Activated CD8-positive, alpha-beta T cell treated with anti-CD3 and anti-CD28 coated beads, Interleukin-2, amount 10 ng/mL, durations not matched to agents 7 days and 5 days (primary cell): Measurements from ENCODE around the gene P2RY11. TPM values are rescaled to one million over a fixed set of nuclear protein-coding genes. Genes with fewer than 3 reads are reported as not detected.
A peak's percentile ranks its signal among the peaks of the same experiment; 100 is the strongest.

Experiments used
- ATAC-seq: fragments of 150-1000 bp; cut with Tn5 transposase; one replicate; pipeline ENCODE4 v1.10.0; 2021; ENCODE audit warnings: moderate library complexity
- CTCF ChIA-PET: fragments of 350-600 bp; sonication (Branson Sonifier 250); formaldehyde crosslinking; loops from one replicate; lab custom pipeline; 2021; ENCODE audit warnings: antibody characterized with exemption; lab: Charles Lee
- POLR2A ChIA-PET: fragments of 350-600 bp; sonication (Branson Sonifier 250); formaldehyde crosslinking; loops from one replicate; lab custom pipeline; 2021; ENCODE audit warnings: antibody characterized with exemption; lab: Charles Lee
- DNase-seq: peaks from one replicate; pipeline ENCODE4 v3.0.0-alpha.2; 2020
- H3K27ac Mint-ChIP-seq: one replicate; pipeline ENCODE4 v1.8.0; 2021; ENCODE audit warnings: mild to moderate bottlenecking, mixed read lengths
- H3K27me3 Mint-ChIP-seq: one replicate; pipeline ENCODE4 v1.8.0; 2021; ENCODE audit warnings: low read depth, mixed read lengths
- H3K36me3 Mint-ChIP-seq: one replicate; pipeline ENCODE4 v1.8.0; 2021; ENCODE audit warnings: low read depth, mixed read lengths
- H3K4me1 Mint-ChIP-seq: one replicate; pipeline ENCODE4 v1.8.0; 2021; ENCODE audit warnings: low read depth, mixed read lengths
- H3K4me3 Mint-ChIP-seq: one replicate; pipeline ENCODE4 v1.8.0; 2021; ENCODE audit warnings: mild to moderate bottlenecking, mixed read lengths
- H3K9me3 Mint-ChIP-seq: one replicate; pipeline ENCODE4 v1.8.0; 2022; ENCODE audit warnings: mixed read lengths; ENCODE audit not compliant: insufficient read depth
- total RNA-seq, 2 experiments: library from RNA; stranded (reverse); gene quantifications; one replicate each; pipeline ENCODE4 v1.2.3, GENCODE V29; 2021

The P2RY11 gene
- 10 to 100 TPM; 50.4 to 53.6 TPM for total RNA-seq

- ChIA-PET POLR2A (interaction anchor here (1.7 kb wide), 1 partner anchor 15 kb away, joined by 10 read pairs; no protein-coding TSS in a partner anchor), CTCF (interaction anchor here (11.3 kb wide), 1 partner anchor 13 kb away, joined by 135 read pairs; no protein-coding TSS in a partner anchor)
- Mint-ChIP-seq H3K36me3 (peaks cover 76% of the 10 kb centered on the region), H3K27ac (peak within 1 kb of the TSS; percentile 95), H3K27me3 (no peaks in the 10 kb centered on the region), H3K9me3 (no peaks in the 10 kb centered on the region), H3K4me3 (peak within 1 kb of the TSS; percentile 61), H3K4me1 (peaks cover 71% of the 10 kb centered on the region)
- ATAC-seq (peak; percentile 9), DNase-seq (peak; percentile 77)
These were observed at the start of gene P2RY11 for GRCh38 chr19:10111405-10111811. Gene P2RY11 (plus strand): TSS chr19:10111693. CDS start chr19:10111722, 29 bp downstream.

GRCh38 chr19:10061717-10062310 is 49.7 kb upstream of the P2RY11 start:
- H3K27ac Mint-ChIP-seq, result no peak overlapping the region
- CTCF ChIA-PET, result no interaction called here
- H3K9me3 Mint-ChIP-seq, result no peaks in the 10 kb centered on the region
- DNase-seq (peak; percentile 28), ATAC-seq (no peak)
- POLR2A ChIA-PET, result no interaction called here
- no peak overlapping the region for H3K4me3 Mint-ChIP-seq
- H3K4me1 Mint-ChIP-seq, result no peaks in the 10 kb centered on the region
- H3K36me3 Mint-ChIP-seq, result no peaks in the 10 kb centered on the region
- H3K27me3 Mint-ChIP-seq, result peaks cover 4% of the 10 kb centered on the region

GRCh38 chr19:10068205-10068604 is 43.3 kb upstream of the P2RY11 start:
- peaks cover 2% of the 10 kb centered on the region for H3K27me3 Mint-ChIP-seq
- H3K9me3 Mint-ChIP-seq, result no peaks in the 10 kb centered on the region
- no peak overlapping the region for H3K4me3 Mint-ChIP-seq
- peak; percentile 33 for ATAC-seq
- H3K36me3 Mint-ChIP-seq, result no peaks in the 10 kb centered on the region
- ChIA-PET CTCF (no interaction called here), POLR2A (interaction anchor here (0.6 kb wide), 1 partner anchor 20 kb away, joined by 3 read pairs; no protein-coding TSS in a partner anchor)
- peak overlapping the region; percentile 35 for H3K27ac Mint-ChIP-seq
- peaks cover 13% of the 10 kb centered on the region for H3K4me1 Mint-ChIP-seq
- no peak for DNase-seq

- ATAC-seq (no peak), DNase-seq (no peak)
- POLR2A ChIA-PET, result no interaction called here
- Mint-ChIP-seq H3K4me1 (peaks cover 13% of the 10 kb centered on the region), H3K4me3 (no peak overlapping the region), H3K27ac (no peak overlapping the region), H3K36me3 (no peaks in the 10 kb centered on the region), H3K9me3 (no peaks in the 10 kb centered on the region), H3K27me3 (no peaks in the 10 kb centered on the region)
- CTCF ChIA-PET, result no interaction called here
These were observed 42.4 kb upstream of the P2RY11 start for GRCh38 chr19:10069046-10069445.

GRCh38 chr19:10070730-10071446 is 40.6 kb upstream of the P2RY11 start:
- ATAC-seq (no peak), DNase-seq (no peak)
- ChIA-PET POLR2A (no interaction called here), CTCF (no interaction called here)
- Mint-ChIP-seq H3K4me1 (peaks cover 13% of the 10 kb centered on the region), H3K27ac (no peak overlapping the region), H3K4me3 (no peak overlapping the region), H3K27me3 (no peaks in the 10 kb centered on the region), H3K9me3 (no peaks in the 10 kb centered on the region), H3K36me3 (no peaks in the 10 kb centered on the region)

GRCh38 chr19:10074153-10074552 is 37.3 kb upstream of the P2RY11 start:
- Mint-ChIP-seq H3K9me3 (no peaks in the 10 kb centered on the region), H3K27ac (no peak overlapping the region), H3K4me3 (no peak overlapping the region), H3K27me3 (peaks cover 12% of the 10 kb centered on the region), H3K36me3 (no peaks in the 10 kb centered on the region), H3K4me1 (peaks cover under 1% of the 10 kb centered on the region)
- ATAC-seq (peak; percentile 85), DNase-seq (peak; percentile 66)
- POLR2A ChIA-PET, result no interaction called here
- CTCF ChIA-PET, result interaction anchor here (0.9 kb wide), 1 partner anchor 9 kb away, joined by 4 read pairs; no protein-coding TSS in a partner anchor

- no peak for DNase-seq
- no peak overlapping the region for H3K27ac Mint-ChIP-seq
- H3K4me1 Mint-ChIP-seq, result no peaks in the 10 kb centered on the region
- H3K27me3 Mint-ChIP-seq, result peaks cover 12% of the 10 kb centered on the region
- ATAC-seq, result no peak
- H3K36me3 Mint-ChIP-seq, result no peaks in the 10 kb centered on the region
- ChIA-PET POLR2A (no interaction called here), CTCF (no interaction called here)
- H3K4me3 Mint-ChIP-seq, result no peak overlapping the region
- no peaks in the 10 kb centered on the region for H3K9me3 Mint-ChIP-seq
These were observed 35.0 kb upstream of the P2RY11 start for GRCh38 chr19:10076535-10076934.

GRCh38 chr19:10078329-10078728 is 33.2 kb upstream of the P2RY11 start:
- Mint-ChIP-seq H3K9me3 (no peaks in the 10 kb centered on the region), H3K36me3 (no peaks in the 10 kb centered on the region), H3K4me1 (no peaks in the 10 kb centered on the region), H3K27me3 (peaks cover 12% of the 10 kb centered on the region), H3K4me3 (no peak overlapping the region), H3K27ac (no peak overlapping the region)
- DNase-seq (no peak), ATAC-seq (no peak)
- ChIA-PET POLR2A (no interaction called here), CTCF (no interaction called here)

- Mint-ChIP-seq H3K4me3 (no peak overlapping the region), H3K4me1 (no peaks in the 10 kb centered on the region), H3K36me3 (no peaks in the 10 kb centered on the region), H3K27me3 (peaks cover 12% of the 10 kb centered on the region), H3K27ac (no peak overlapping the region), H3K9me3 (no peaks in the 10 kb centered on the region)
- DNase-seq, result no peak
- CTCF ChIA-PET, result no interaction called here
- POLR2A ChIA-PET, result no interaction called here
- no peak for ATAC-seq
These were observed 32.5 kb upstream of the P2RY11 start for GRCh38 chr19:10079031-10079453.

- Mint-ChIP-seq H3K27me3 (no peaks in the 10 kb centered on the region), H3K27ac (peak overlapping the region; percentile 8), H3K4me1 (peaks cover 14% of the 10 kb centered on the region), H3K4me3 (no peak overlapping the region), H3K9me3 (no peaks in the 10 kb centered on the region), H3K36me3 (peaks cover 12% of the 10 kb centered on the region)
- DNase-seq, result no peak
- ChIA-PET POLR2A (interaction anchor here (0.8 kb wide), 1 partner anchor 168 kb away, joined by 3 read pairs; the partner anchor contains the start of gene MRPL4), CTCF (interaction anchor here (1.3 kb wide), 1 partner anchor 10 kb away, joined by 4 read pairs; no protein-coding TSS in a partner anchor)
- ATAC-seq, result no peak
These were observed 27.6 kb upstream of the P2RY11 start for GRCh38 chr19:10083911-10084310.

GRCh38 chr19:10084803-10085202 is 26.7 kb upstream of the P2RY11 start:
- Mint-ChIP-seq H3K36me3 (peaks cover 21% of the 10 kb centered on the region), H3K4me1 (peaks cover 19% of the 10 kb centered on the region), H3K9me3 (no peaks in the 10 kb centered on the region), H3K4me3 (peak overlapping the region; percentile 81), H3K27ac (no peak overlapping the region), H3K27me3 (no peaks in the 10 kb centered on the region)
- POLR2A ChIA-PET, result interaction anchor here (0.8 to 1.4 kb wide), 2 partner anchors 12 to 167 kb away, joined by 3 read pairs; partner anchors contain the start of gene MRPL4
- ATAC-seq (no peak), DNase-seq (no peak)
- CTCF ChIA-PET, result no interaction called here
